C1 segment of cervical spinal cord (tissue), 14 donors: ENCODE results near the gene GMEB1.
A peak's percentile ranks its signal among the peaks of the same experiment; 100 is the strongest.
"Not testable (repeated sequence)": the region's sequence is repeated elsewhere in the genome, so short reads cannot be mapped to it uniquely, and the experiment has no call there.

Source experiments
- DNase-seq, 14 donors: peaks; one replicate each; lab custom pipeline; 2025; lab: John Stamatoyannopoulos, UW

Gene GMEB1

GRCh38 chr1:28750771-28751294 is 82.2 kb downstream of the GMEB1 start:
- not testable (repeated sequence) for DNase-seq

- no peak for DNase-seq
These were observed 82.9 kb downstream of the GMEB1 start for GRCh38 chr1:28751315-28752060.

- DNase-seq, result no peak
These were observed 87.1 kb downstream of the GMEB1 start for GRCh38 chr1:28755701-28756100.

- peak in 2 of 14 donors; percentile 1 to 42 for DNase-seq
These were observed 88.3 kb downstream of the GMEB1 start for GRCh38 chr1:28756846-28757245.

- DNase-seq, result no peak
These were observed 89.8 kb downstream of the GMEB1 start for GRCh38 chr1:28758420-28758819.

GRCh38 chr1:28759257-28759656 is 90.7 kb downstream of the GMEB1 start:
- DNase-seq, result no peak

- no peak for DNase-seq
These were observed 92.6 kb downstream of the GMEB1 start for GRCh38 chr1:28761189-28761588.

GRCh38 chr1:28766532-28767183 is 98.1 kb downstream of the GMEB1 start:
- no peak for DNase-seq
